ENCODE results near the gene TBC1D9.

DNA sequence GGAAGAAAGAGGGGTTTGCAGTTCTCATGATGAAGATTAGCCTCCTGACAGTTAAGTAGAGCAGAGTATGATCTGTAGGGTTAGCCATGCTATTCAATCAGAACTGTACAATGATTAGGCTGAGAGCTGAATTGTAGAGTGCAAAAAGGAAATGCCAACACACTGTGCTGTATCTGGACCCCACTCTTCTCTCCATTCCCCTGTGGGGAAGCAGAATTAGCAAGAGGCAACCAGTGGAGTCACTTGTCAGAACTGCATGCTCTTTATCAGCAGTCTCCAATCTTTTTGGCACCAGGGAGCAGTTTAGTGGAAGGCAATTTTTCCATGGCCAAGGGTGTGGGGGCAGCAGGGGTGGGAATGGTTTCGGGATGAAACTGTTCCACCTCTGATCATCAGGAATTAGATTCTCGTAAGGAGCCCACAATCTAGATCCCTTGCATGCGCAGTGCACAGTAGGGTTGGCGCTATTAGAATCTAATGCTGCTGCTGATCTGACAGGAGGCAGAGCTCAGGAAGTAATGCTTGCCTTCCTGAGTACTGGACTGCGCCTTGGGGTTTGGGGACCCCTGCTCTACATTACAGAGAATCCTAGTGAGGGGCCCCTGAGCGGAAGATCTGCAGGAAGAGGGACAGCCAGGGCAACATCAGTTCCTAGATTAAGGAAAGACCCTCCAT is 19.4 kb downstream of the TBC1D9 start:
- TF ChIP-seq, protein P1, sequence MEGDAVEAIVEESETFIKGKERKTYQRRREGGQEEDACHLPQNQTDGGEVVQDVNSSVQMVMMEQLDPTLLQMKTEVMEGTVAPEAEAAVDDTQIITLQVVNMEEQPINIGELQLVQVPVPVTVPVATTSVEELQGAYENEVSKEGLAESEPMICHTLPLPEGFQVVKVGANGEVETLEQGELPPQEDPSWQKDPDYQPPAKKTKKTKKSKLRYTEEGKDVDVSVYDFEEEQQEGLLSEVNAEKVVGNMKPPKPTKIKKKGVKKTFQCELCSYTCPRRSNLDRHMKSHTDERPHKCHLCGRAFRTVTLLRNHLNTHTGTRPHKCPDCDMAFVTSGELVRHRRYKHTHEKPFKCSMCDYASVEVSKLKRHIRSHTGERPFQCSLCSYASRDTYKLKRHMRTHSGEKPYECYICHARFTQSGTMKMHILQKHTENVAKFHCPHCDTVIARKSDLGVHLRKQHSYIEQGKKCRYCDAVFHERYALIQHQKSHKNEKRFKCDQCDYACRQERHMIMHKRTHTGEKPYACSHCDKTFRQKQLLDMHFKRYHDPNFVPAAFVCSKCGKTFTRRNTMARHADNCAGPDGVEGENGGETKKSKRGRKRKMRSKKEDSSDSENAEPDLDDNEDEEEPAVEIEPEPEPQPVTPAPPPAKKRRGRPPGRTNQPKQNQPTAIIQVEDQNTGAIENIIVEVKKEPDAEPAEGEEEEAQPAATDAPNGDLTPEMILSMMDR (IDR thresholded peaks at IDR 0.05 in 2 of 3, conservative IDR thresholded peaks at IDR 0.05 in 1 of 3; ENCODE audit: borderline replicate concordance in 1 of 3, insufficient read depth in 1 of 3, low read depth in 2 of 3, low read length in 2 of 3) = no peak
- TF ChIP-seq FOSL1 (IDR thresholded peaks at IDR 0.05; ENCODE audit: low read depth) (no peak), YY1 (IDR thresholded peaks at IDR 0.05; ENCODE audit: extremely low read depth, insufficient replicate concordance, low read depth, low read length) (no peak)
